ENCODE data around the gene ACTN2. TPM values are rescaled to one million over a fixed set of nuclear protein-coding genes. Genes with fewer than 3 reads are reported as not detected.

The ACTN2 gene
- total RNA-seq, 1 donor from 2014 or later = 0.44 TPM

GRCh38 chr1:236736761-236737160 lies 50.5 kb downstream of the ACTN2 start:
- intact Hi-C loops (cut with micrococcal nuclease) = no loop called here
- no peak for DNase-seq
- H3K9me3 Mint-ChIP-seq = no peaks in the 10 kb centered on the region
- H3K36me3 Mint-ChIP-seq (ENCODE audit: low read depth) = no peaks in the 10 kb centered on the region
- H3K27ac Mint-ChIP-seq = no peak overlapping the region
- H3K4me3 Mint-ChIP-seq = no peak overlapping the region
- H3K27me3 Mint-ChIP-seq = no peaks in the 10 kb centered on the region
- peaks cover 7% of the 10 kb centered on the region for H3K4me1 Mint-ChIP-seq

GRCh38 chr1:236741753-236742152 lies 55.5 kb downstream of the ACTN2 start:
- Mint-ChIP-seq H3K36me3 (ENCODE audit: low read depth) (no peaks in the 10 kb centered on the region), H3K27me3 (no peaks in the 10 kb centered on the region), H3K4me1 (no peaks in the 10 kb centered on the region), H3K27ac (no peak overlapping the region), H3K9me3 (no peaks in the 10 kb centered on the region), H3K4me3 (no peak overlapping the region)
- DNase-seq = no peak
- intact Hi-C loops (cut with micrococcal nuclease) = no loop called here

- H3K27me3 Mint-ChIP-seq = no peaks in the 10 kb centered on the region
- H3K27ac Mint-ChIP-seq = no peak overlapping the region
- intact Hi-C loops (cut with micrococcal nuclease) = no loop called here
These were observed 56.3 kb downstream of the ACTN2 start for GRCh38 chr1:236742421-236743160.

GRCh38 chr1:236744533-236744932 lies 58.2 kb downstream of the ACTN2 start:
- intact Hi-C loops (cut with micrococcal nuclease) = no loop called here

More at GRCh38 chr1:236742421-236743160, 56.3 kb downstream of the ACTN2 start:
- Mint-ChIP-seq H3K4me3 (no peak overlapping the region), H3K4me1 (no peaks in the 10 kb centered on the region), H3K36me3 (ENCODE audit: low read depth) (no peaks in the 10 kb centered on the region), H3K9me3 (no peaks in the 10 kb centered on the region)
- no peak for DNase-seq

GRCh38 chr1:236746785-236747184 lies 60.5 kb downstream of the ACTN2 start:
- H3K9me3 Mint-ChIP-seq = no peaks in the 10 kb centered on the region
- no peak overlapping the region for H3K27ac Mint-ChIP-seq
- no peaks in the 10 kb centered on the region for H3K4me1 Mint-ChIP-seq

More at GRCh38 chr1:236744533-236744932, 58.2 kb downstream of the ACTN2 start:
- H3K9me3 Mint-ChIP-seq = no peaks in the 10 kb centered on the region
- no peaks in the 10 kb centered on the region for H3K36me3 Mint-ChIP-seq (ENCODE audit: low read depth)
- H3K27ac Mint-ChIP-seq = no peak overlapping the region
- no peak for DNase-seq
- H3K27me3 Mint-ChIP-seq = no peaks in the 10 kb centered on the region
- no peaks in the 10 kb centered on the region for H3K4me1 Mint-ChIP-seq
- H3K4me3 Mint-ChIP-seq = no peak overlapping the region

GRCh38 chr1:236747311-236747985 lies 61.1 kb downstream of the ACTN2 start:
- intact Hi-C loops (cut with micrococcal nuclease) = no loop called here
- no peaks in the 10 kb centered on the region for H3K9me3 Mint-ChIP-seq
- no peak overlapping the region for H3K4me3 Mint-ChIP-seq
- H3K36me3 Mint-ChIP-seq (ENCODE audit: low read depth) = no peaks in the 10 kb centered on the region
- no peaks in the 10 kb centered on the region for H3K4me1 Mint-ChIP-seq
- no peak overlapping the region for H3K27ac Mint-ChIP-seq
- peaks cover 1% of the 10 kb centered on the region for H3K27me3 Mint-ChIP-seq
- no peak for DNase-seq

More at GRCh38 chr1:236746785-236747184, 60.5 kb downstream of the ACTN2 start:
- intact Hi-C loops (cut with micrococcal nuclease) = no loop called here
- Mint-ChIP-seq H3K36me3 (ENCODE audit: low read depth) (no peaks in the 10 kb centered on the region), H3K4me3 (no peak overlapping the region), H3K27me3 (no peaks in the 10 kb centered on the region)
- no peak for DNase-seq

GRCh38 chr1:236748268-236748870 lies 62.1 kb downstream of the ACTN2 start:
- no peaks in the 10 kb centered on the region for H3K36me3 Mint-ChIP-seq (ENCODE audit: low read depth)
- intact Hi-C loops (cut with micrococcal nuclease) = no loop called here
- H3K4me1 Mint-ChIP-seq = no peaks in the 10 kb centered on the region
- H3K9me3 Mint-ChIP-seq = no peaks in the 10 kb centered on the region
- DNase-seq = no peak
- H3K27me3 Mint-ChIP-seq = peaks cover 1% of the 10 kb centered on the region
- H3K4me3 Mint-ChIP-seq = no peak overlapping the region
- H3K27ac Mint-ChIP-seq = no peak overlapping the region

GRCh38 chr1:236750928-236751327 lies 64.6 kb downstream of the ACTN2 start:
- Mint-ChIP-seq H3K36me3 (ENCODE audit: low read depth) (no peaks in the 10 kb centered on the region), H3K4me3 (no peak overlapping the region), H3K4me1 (no peaks in the 10 kb centered on the region), H3K9me3 (no peaks in the 10 kb centered on the region), H3K27ac (no peak overlapping the region), H3K27me3 (peaks cover 1% of the 10 kb centered on the region)
- intact Hi-C loops (cut with micrococcal nuclease) = no loop called here
- DNase-seq = no peak

- DNase-seq = no peak
- no peak overlapping the region for H3K4me3 Mint-ChIP-seq
- intact Hi-C loops (cut with micrococcal nuclease) = no loop called here
- H3K27ac Mint-ChIP-seq = no peak overlapping the region
- H3K4me1 Mint-ChIP-seq = no peaks in the 10 kb centered on the region
- H3K27me3 Mint-ChIP-seq = peaks cover 1% of the 10 kb centered on the region
- no peaks in the 10 kb centered on the region for H3K9me3 Mint-ChIP-seq
- no peaks in the 10 kb centered on the region for H3K36me3 Mint-ChIP-seq (ENCODE audit: low read depth)
These were observed 65.1 kb downstream of the ACTN2 start for GRCh38 chr1:236751385-236751784.

GRCh38 chr1:236751935-236752334 lies 65.6 kb downstream of the ACTN2 start:
- Mint-ChIP-seq H3K4me3 (no peak overlapping the region), H3K9me3 (no peaks in the 10 kb centered on the region), H3K4me1 (no peaks in the 10 kb centered on the region), H3K27me3 (peaks cover 1% of the 10 kb centered on the region), H3K27ac (no peak overlapping the region), H3K36me3 (ENCODE audit: low read depth) (no peaks in the 10 kb centered on the region)
- intact Hi-C loops (cut with micrococcal nuclease) = no loop called here
- DNase-seq = no peak

GRCh38 chr1:236753516-236753915 lies 67.2 kb downstream of the ACTN2 start:
- Mint-ChIP-seq H3K27me3 (peaks cover 1% of the 10 kb centered on the region), H3K9me3 (no peaks in the 10 kb centered on the region), H3K27ac (no peak overlapping the region), H3K36me3 (ENCODE audit: low read depth) (no peaks in the 10 kb centered on the region), H3K4me1 (no peaks in the 10 kb centered on the region), H3K4me3 (no peak overlapping the region)
- intact Hi-C loops (cut with micrococcal nuclease) = no loop called here
- DNase-seq = no peak

GRCh38 chr1:236753964-236754363 lies 67.7 kb downstream of the ACTN2 start:
- no peak overlapping the region for H3K27ac Mint-ChIP-seq
- no peaks in the 10 kb centered on the region for H3K9me3 Mint-ChIP-seq
- H3K4me1 Mint-ChIP-seq = no peaks in the 10 kb centered on the region
- intact Hi-C loops (cut with micrococcal nuclease) = no loop called here
- peaks cover 1% of the 10 kb centered on the region for H3K27me3 Mint-ChIP-seq
- no peak for DNase-seq
- no peaks in the 10 kb centered on the region for H3K36me3 Mint-ChIP-seq (ENCODE audit: low read depth)
- H3K4me3 Mint-ChIP-seq = no peak overlapping the region

- intact Hi-C loops (cut with micrococcal nuclease) = loop anchor here (5.0 kb wide), 3 partner anchors 373 to 808 kb away; no protein-coding TSS in a partner anchor
- no peaks in the 10 kb centered on the region for H3K9me3 Mint-ChIP-seq
These were observed 68.4 kb downstream of the ACTN2 start for GRCh38 chr1:236754525-236755210.

GRCh38 chr1:236757640-236758039 lies 71.3 kb downstream of the ACTN2 start:
- Mint-ChIP-seq H3K4me3 (no peak overlapping the region), H3K4me1 (peaks cover 6% of the 10 kb centered on the region), H3K9me3 (no peaks in the 10 kb centered on the region), H3K27ac (no peak overlapping the region), H3K27me3 (peaks cover 3% of the 10 kb centered on the region), H3K36me3 (ENCODE audit: low read depth) (no peaks in the 10 kb centered on the region)
- intact Hi-C loops (cut with micrococcal nuclease) = loop anchor here (5.0 kb wide), 3 partner anchors 370 to 805 kb away; no protein-coding TSS in a partner anchor
- DNase-seq = no peak

More at GRCh38 chr1:236754525-236755210, 68.4 kb downstream of the ACTN2 start:
- DNase-seq = no peak
- H3K27me3 Mint-ChIP-seq = peaks cover 1% of the 10 kb centered on the region
- no peak overlapping the region for H3K27ac Mint-ChIP-seq
- no peak overlapping the region for H3K4me3 Mint-ChIP-seq
- peaks cover 3% of the 10 kb centered on the region for H3K4me1 Mint-ChIP-seq
- no peaks in the 10 kb centered on the region for H3K36me3 Mint-ChIP-seq (ENCODE audit: low read depth)

Measured in activated CD4-positive, alpha-beta T cell treated with anti-CD3 and anti-CD28 coated beads, Interleukin-2, amount 10 ng/mL, durations not matched to agents 24 days and 14 days (primary cell).